ENCODE results near the gene CUL4A.

Gene CUL4A

GRCh38 chr13:113205428-113205931, 3.9 kb upstream of the CUL4A start:
- no peak for TF ChIP-seq CTCF (IDR thresholded peaks at IDR 0.05; ENCODE audit: unreplicated experiment in 3 of 3)
- Mint-ChIP-seq H3K4me3 (peak overlapping the region; percentile 58 to 94 (median 74)), H3K27me3 (ENCODE audit: low read depth) (no peaks in the 10 kb centered on the region), H3K4me1 (peaks cover 40% of the 10 kb centered on the region), H3K36me3 (ENCODE audit: low read depth) (peaks cover 16% of the 10 kb centered on the region), H3K9me3 (no peaks in the 10 kb centered on the region), H3K27ac (peak overlapping the region; percentile 0 to 30 (median 23))

- no peak for TF ChIP-seq CTCF (IDR thresholded peaks at IDR 0.05; ENCODE audit: unreplicated experiment in 3 of 3)
- peaks cover 20% of the 10 kb centered on the region for H3K36me3 Mint-ChIP-seq (ENCODE audit: low read depth)
- peak overlapping the region; percentile 85 to 94 (median 93) for H3K4me3 Mint-ChIP-seq
- H3K9me3 Mint-ChIP-seq: no peaks in the 10 kb centered on the region
- H3K4me1 Mint-ChIP-seq: peaks cover 54% of the 10 kb centered on the region
- H3K27me3 Mint-ChIP-seq (ENCODE audit: low read depth): no peaks in the 10 kb centered on the region
- H3K27ac Mint-ChIP-seq: peak overlapping the region; percentile 88 to 94 (median 94)
Measured at GRCh38 chr13:113207460-113207859, 2.0 kb upstream of the CUL4A start.

- TF ChIP-seq CTCF (IDR thresholded peaks at IDR 0.05; ENCODE audit: unreplicated experiment in 3 of 3): no peak
- Mint-ChIP-seq H3K27ac (peak overlapping the region; percentile 88 to 94 (median 94)), H3K27me3 (ENCODE audit: low read depth) (no peaks in the 10 kb centered on the region), H3K4me1 (peaks cover 53% of the 10 kb centered on the region), H3K4me3 (peak overlapping the region; percentile 85 to 94 (median 93)), H3K36me3 (ENCODE audit: low read depth) (peaks cover 20% of the 10 kb centered on the region), H3K9me3 (no peaks in the 10 kb centered on the region)
Measured at GRCh38 chr13:113207890-113208420, 1.5 kb upstream of the CUL4A start.

- Mint-ChIP-seq H3K27ac (peak within 1 kb of the TSS; percentile 88 to 94 (median 94)), H3K4me3 (peak within 1 kb of the TSS; percentile 85 to 94 (median 93)), H3K4me1 (peaks cover 46% of the 10 kb centered on the region), H3K27me3 (ENCODE audit: low read depth) (no peaks in the 10 kb centered on the region), H3K9me3 (no peaks in the 10 kb centered on the region), H3K36me3 (ENCODE audit: low read depth) (peaks cover 20% of the 10 kb centered on the region)
- TF ChIP-seq CTCF (IDR thresholded peaks at IDR 0.05; ENCODE audit: unreplicated experiment in 3 of 3): no peak
Measured at GRCh38 chr13:113208421-113209335, 735 bp upstream of the CUL4A start, which contains the start of gene PCID2. Gene PCID2, minus strand, starts transcription at chr13:113208669. Its CDS starts 35 bp downstream, at chr13:113208634.

- Mint-ChIP-seq H3K27me3 (ENCODE audit: low read depth) (no peaks in the 10 kb centered on the region), H3K4me1 (peaks cover 45% of the 10 kb centered on the region), H3K4me3 (peak overlapping the region; percentile 79 to 91 (median 88)), H3K36me3 (ENCODE audit: low read depth) (peaks cover 24% of the 10 kb centered on the region), H3K27ac (peak overlapping the region; percentile 45 to 93 (median 81)), H3K9me3 (no peaks in the 10 kb centered on the region)
- TF ChIP-seq CTCF (IDR thresholded peaks at IDR 0.05; ENCODE audit: unreplicated experiment in 3 of 3): peak in 1 of 3 experiments; percentile 11
Measured at GRCh38 chr13:113209759-113210421, 477 bp downstream of the CUL4A start.

Measured in nephron (organoid).